GM21786 (cell line): ENCODE results near the gene SYT1.

Experiments used
- ATAC-seq: cut with Tn5 transposase; IDR thresholded peaks from one replicate; pipeline ENCODE4 v1.9.1; 2021; ENCODE audit not compliant: unreplicated experiment

The SYT1 gene

GRCh38 chr12:79487386-79488110 is 623.0 kb downstream of the SYT1 start:
- ATAC-seq = no peak
